ENCODE measurements around the gene DUSP2. TPM values are rescaled to one million over a fixed set of nuclear protein-coding genes. Genes with fewer than 3 reads are reported as not detected.

Gene DUSP2
- total RNA-seq, 4 donors from 2014 or later = 0.23 to 5.4 (median 0.40) TPM; not detected in 1

- H3K27me3 ChIP-seq = peaks cover 10% of the 10 kb centered on the region
- H3K36me3 ChIP-seq = no peaks in the 10 kb centered on the region
- H3K9me3 ChIP-seq = no peaks in the 10 kb centered on the region
- WGBS, 2 donors (ENCODE audit: low coverage in 1 of 2) = 59 to 67% methylated on average over 3 to 4 of the region's 19 CpGs
- TF ChIP-seq POLR2A (IDR thresholded peaks at IDR 0.05) (no peak), POLR2AphosphoS5 (IDR thresholded peaks at IDR 0.05) (no peak), EP300 (IDR thresholded peaks at IDR 0.05) (no peak)
- TF ChIP-seq, protein P1, sequence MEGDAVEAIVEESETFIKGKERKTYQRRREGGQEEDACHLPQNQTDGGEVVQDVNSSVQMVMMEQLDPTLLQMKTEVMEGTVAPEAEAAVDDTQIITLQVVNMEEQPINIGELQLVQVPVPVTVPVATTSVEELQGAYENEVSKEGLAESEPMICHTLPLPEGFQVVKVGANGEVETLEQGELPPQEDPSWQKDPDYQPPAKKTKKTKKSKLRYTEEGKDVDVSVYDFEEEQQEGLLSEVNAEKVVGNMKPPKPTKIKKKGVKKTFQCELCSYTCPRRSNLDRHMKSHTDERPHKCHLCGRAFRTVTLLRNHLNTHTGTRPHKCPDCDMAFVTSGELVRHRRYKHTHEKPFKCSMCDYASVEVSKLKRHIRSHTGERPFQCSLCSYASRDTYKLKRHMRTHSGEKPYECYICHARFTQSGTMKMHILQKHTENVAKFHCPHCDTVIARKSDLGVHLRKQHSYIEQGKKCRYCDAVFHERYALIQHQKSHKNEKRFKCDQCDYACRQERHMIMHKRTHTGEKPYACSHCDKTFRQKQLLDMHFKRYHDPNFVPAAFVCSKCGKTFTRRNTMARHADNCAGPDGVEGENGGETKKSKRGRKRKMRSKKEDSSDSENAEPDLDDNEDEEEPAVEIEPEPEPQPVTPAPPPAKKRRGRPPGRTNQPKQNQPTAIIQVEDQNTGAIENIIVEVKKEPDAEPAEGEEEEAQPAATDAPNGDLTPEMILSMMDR (IDR thresholded peaks at IDR 0.05) = no peak
- no peak overlapping the region for H3K4me3 ChIP-seq
- no peak overlapping the region for H3K27ac ChIP-seq
- no peaks in the 10 kb centered on the region for H3K4me1 ChIP-seq
- ATAC-seq = no peak
Observed at GRCh38 chr2:96157649-96158553, 12.7 kb upstream of the DUSP2 start.

- no peak for TF ChIP-seq EP300 (IDR thresholded peaks at IDR 0.05)
- ATAC-seq = no peak
- Histone ChIP-seq H3K4me3 (no peak overlapping the region), H3K9me3 (no peaks in the 10 kb centered on the region), H3K27me3 (peaks cover 10% of the 10 kb centered on the region), H3K4me1 (no peaks in the 10 kb centered on the region), H3K27ac (no peak overlapping the region), H3K36me3 (no peaks in the 10 kb centered on the region)
- 67% methylated on average over 1 of the region's 5 CpGs; no CpG with 5 or more reads in 1 of the 2 donors for WGBS, 2 donors (ENCODE audit: low coverage in 1 of 2)
Observed at GRCh38 chr2:96156926-96157648, 11.8 kb upstream of the DUSP2 start.

GRCh38 chr2:96156011-96156820, 11.0 kb upstream of the DUSP2 start:
- peaks cover 10% of the 10 kb centered on the region for H3K27me3 ChIP-seq
- H3K4me3 ChIP-seq = no peak overlapping the region
- H3K27ac ChIP-seq = no peak overlapping the region
- TF ChIP-seq EP300 (IDR thresholded peaks at IDR 0.05) = no peak
- TF ChIP-seq, protein P1 (IDR thresholded peaks at IDR 0.05) = no peak
- TF ChIP-seq POLR2A (IDR thresholded peaks at IDR 0.05) = no peak
- no peak for TF ChIP-seq POLR2AphosphoS5 (IDR thresholded peaks at IDR 0.05)
- H3K9me3 ChIP-seq = no peaks in the 10 kb centered on the region
- no peaks in the 10 kb centered on the region for H3K36me3 ChIP-seq
- H3K4me1 ChIP-seq = no peaks in the 10 kb centered on the region
- ATAC-seq = no peak
- WGBS, 2 donors (ENCODE audit: low coverage in 1 of 2) = 79% methylated on average over 8 of the region's 10 CpGs; no CpG with 5 or more reads in 1 of the 2 donors

DNA sequence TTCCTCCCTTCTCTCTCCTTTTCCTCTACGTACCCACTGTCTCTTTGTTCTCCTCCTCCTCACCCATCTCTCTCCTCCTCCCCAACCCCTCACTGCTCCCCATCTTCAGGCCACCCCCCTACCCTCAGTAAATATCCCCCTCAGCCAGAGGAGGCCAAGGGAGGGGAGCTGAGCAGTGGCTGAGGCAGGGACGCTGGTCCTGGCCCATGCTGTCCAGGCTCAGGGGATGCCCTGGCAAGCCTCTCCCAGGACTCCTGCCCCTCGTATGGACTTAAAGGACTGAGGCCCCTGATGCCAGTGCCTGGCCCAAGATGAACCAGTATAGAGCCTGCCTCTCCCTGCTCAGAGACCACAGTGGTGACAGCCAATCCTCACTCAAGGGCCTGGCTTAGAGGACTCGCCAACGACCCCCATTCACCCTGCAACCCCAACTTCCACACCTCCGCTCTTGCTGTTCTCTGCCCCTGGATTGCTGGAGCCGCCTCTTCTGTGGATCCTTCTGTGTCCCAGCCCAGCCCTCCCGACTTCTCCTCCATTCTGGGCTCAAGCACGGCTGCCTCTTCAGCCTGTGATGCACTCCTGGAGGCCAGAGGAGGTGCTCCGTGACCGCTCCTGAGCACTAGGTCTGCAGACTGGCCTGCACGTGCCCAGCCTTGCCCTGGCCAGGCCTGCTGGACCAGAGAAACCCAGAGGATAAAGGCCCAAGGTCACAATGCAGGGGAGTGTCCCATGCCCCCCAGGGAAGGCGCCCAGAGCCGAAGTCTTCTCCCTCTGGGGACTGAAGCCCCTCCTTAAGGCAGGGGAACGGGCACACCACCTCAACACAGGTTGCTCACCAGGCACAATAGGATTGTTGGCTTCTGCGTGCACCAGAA, 9.5 kb upstream of the DUSP2 start:
- no peak overlapping the region for H3K27ac ChIP-seq
- peaks cover 10% of the 10 kb centered on the region for H3K27me3 ChIP-seq
- H3K4me1 ChIP-seq = no peaks in the 10 kb centered on the region
- H3K9me3 ChIP-seq = no peaks in the 10 kb centered on the region
- no peaks in the 10 kb centered on the region for H3K36me3 ChIP-seq
- no peak for ATAC-seq
- TF ChIP-seq EP300 (IDR thresholded peaks at IDR 0.05) (no peak), POLR2AphosphoS5 (IDR thresholded peaks at IDR 0.05) (no peak), POLR2A (IDR thresholded peaks at IDR 0.05) (no peak)
- TF ChIP-seq, protein P1 (IDR thresholded peaks at IDR 0.05) = no peak
- WGBS, 2 donors (ENCODE audit: low coverage in 1 of 2) = 80 to 100% methylated on average over 1 of the region's 16 CpGs
- no peak overlapping the region for H3K4me3 ChIP-seq
